Activated T-cell treated with anti-CD3 and anti-CD28 coated beads, Interleukin-2, amount 50 U/mL, for 4 hours (primary cell): Measurements from ENCODE around the gene CEP131. TPM values are rescaled to one million over a fixed set of nuclear protein-coding genes. Genes with fewer than 3 reads are reported as not detected.
"Not testable (repeated sequence)": the region's sequence is repeated elsewhere in the genome, so short reads cannot be mapped to it uniquely, and the experiment has no call there.

Source experiments
- ATAC-seq, 2 donors: fragments of 200-7000 bp; cut with Tn5 transposase; one replicate each; pipeline ENCODE4 v1.10.0; 2021
- DNase-seq: peaks from one replicate; pipeline ENCODE4 v3.0.0-alpha.2; 2020
- H3K27me3 Mint-ChIP-seq: one replicate; pipeline ENCODE4 v1.8.0; 2021; ENCODE audit warnings: low read depth, mixed read lengths
- H3K36me3 Mint-ChIP-seq: one replicate; pipeline ENCODE4 v1.8.0; 2022; ENCODE audit warnings: mixed read lengths; ENCODE audit not compliant: insufficient read depth
- H3K4me1 Mint-ChIP-seq: one replicate; pipeline ENCODE4 v1.8.0; 2021; ENCODE audit warnings: low read depth, mixed read lengths
- H3K4me3 Mint-ChIP-seq: one replicate; pipeline ENCODE4 v1.8.0; 2021; ENCODE audit warnings: mild to moderate bottlenecking, moderate library complexity, mixed read lengths
- H3K9me3 Mint-ChIP-seq: one replicate; pipeline ENCODE4 v1.8.0; 2021; ENCODE audit warnings: mixed read lengths
- total RNA-seq, 3 donors: library from RNA; stranded (reverse); gene quantifications; one replicate each; pipeline ENCODE4 v1.2.1, GENCODE V29; 2021

CEP131 gene
- total RNA-seq, 3 donors from 2014 or later = 12.3 to 12.8 (median 12.7) TPM

GRCh38 chr17:81154016-81154415, 68.7 kb downstream of the CEP131 start:
- H3K27me3 Mint-ChIP-seq, DNase-seq, H3K4me3 Mint-ChIP-seq, H3K4me1 Mint-ChIP-seq, ATAC-seq, H3K36me3 Mint-ChIP-seq, H3K9me3 Mint-ChIP-seq: not testable (repeated sequence)

GRCh38 chr17:81153340-81153803, 69.4 kb downstream of the CEP131 start:
- H3K4me1 Mint-ChIP-seq = no peaks in the 10 kb centered on the region
- no peaks in the 10 kb centered on the region for H3K36me3 Mint-ChIP-seq
- ATAC-seq (no peak), DNase-seq (no peak)
- peaks cover 4% of the 10 kb centered on the region for H3K27me3 Mint-ChIP-seq
- no peak overlapping the region for H3K4me3 Mint-ChIP-seq
- H3K9me3 Mint-ChIP-seq = no peaks in the 10 kb centered on the region

- Mint-ChIP-seq H3K27me3 (peaks cover 4% of the 10 kb centered on the region), H3K9me3 (no peaks in the 10 kb centered on the region), H3K36me3 (no peaks in the 10 kb centered on the region), H3K4me1 (no peaks in the 10 kb centered on the region), H3K4me3 (no peak overlapping the region)
- DNase-seq = no peak
- ATAC-seq = no peak
Measured at GRCh38 chr17:81152288-81152828, 70.4 kb downstream of the CEP131 start.

- DNase-seq (no peak), ATAC-seq (no peak)
- Mint-ChIP-seq H3K36me3 (no peaks in the 10 kb centered on the region), H3K4me3 (no peak overlapping the region), H3K27me3 (peaks cover 4% of the 10 kb centered on the region), H3K9me3 (no peaks in the 10 kb centered on the region), H3K4me1 (no peaks in the 10 kb centered on the region)
Measured at GRCh38 chr17:81151278-81151677, 71.5 kb downstream of the CEP131 start.

- Mint-ChIP-seq H3K9me3 (no peaks in the 10 kb centered on the region), H3K36me3 (no peaks in the 10 kb centered on the region), H3K4me1 (no peaks in the 10 kb centered on the region), H3K4me3 (no peak overlapping the region), H3K27me3 (peaks cover 4% of the 10 kb centered on the region)
- ATAC-seq = no peak
- DNase-seq = no peak
Measured at GRCh38 chr17:81150377-81151077, 72.2 kb downstream of the CEP131 start.

- no peaks in the 10 kb centered on the region for H3K9me3 Mint-ChIP-seq
- no peak for ATAC-seq
- peaks cover 4% of the 10 kb centered on the region for H3K27me3 Mint-ChIP-seq
- DNase-seq = no peak
- H3K4me3 Mint-ChIP-seq = no peak overlapping the region
- H3K4me1 Mint-ChIP-seq = no peaks in the 10 kb centered on the region
- H3K36me3 Mint-ChIP-seq = no peaks in the 10 kb centered on the region
Measured at GRCh38 chr17:81148986-81149533, 73.7 kb downstream of the CEP131 start.

- H3K4me3 Mint-ChIP-seq = no peak overlapping the region
Measured at GRCh38 chr17:81148571-81148970, 74.2 kb downstream of the CEP131 start.

GRCh38 chr17:81147701-81148100, 75.1 kb downstream of the CEP131 start:
- H3K4me1 Mint-ChIP-seq = no peaks in the 10 kb centered on the region
- no peak overlapping the region for H3K4me3 Mint-ChIP-seq
- no peaks in the 10 kb centered on the region for H3K9me3 Mint-ChIP-seq
- H3K27me3 Mint-ChIP-seq = peaks cover 4% of the 10 kb centered on the region
- H3K36me3 Mint-ChIP-seq = no peaks in the 10 kb centered on the region
- ATAC-seq (no peak), DNase-seq (no peak)

More at GRCh38 chr17:81148571-81148970, 74.2 kb downstream of the CEP131 start:
- Mint-ChIP-seq H3K36me3 (no peaks in the 10 kb centered on the region), H3K4me1 (no peaks in the 10 kb centered on the region), H3K27me3 (peaks cover 4% of the 10 kb centered on the region), H3K9me3 (no peaks in the 10 kb centered on the region)
- ATAC-seq (no peak), DNase-seq (no peak)

GRCh38 chr17:81146208-81146607, 76.6 kb downstream of the CEP131 start:
- DNase-seq, H3K4me3 Mint-ChIP-seq, H3K27me3 Mint-ChIP-seq, H3K4me1 Mint-ChIP-seq, ATAC-seq, H3K36me3 Mint-ChIP-seq, H3K9me3 Mint-ChIP-seq: not testable (repeated sequence)

- no peaks in the 10 kb centered on the region for H3K9me3 Mint-ChIP-seq
- no peaks in the 10 kb centered on the region for H3K36me3 Mint-ChIP-seq
- H3K4me3 Mint-ChIP-seq = no peak overlapping the region
- no peaks in the 10 kb centered on the region for H3K27me3 Mint-ChIP-seq
- DNase-seq (no peak), ATAC-seq (no peak)
- H3K4me1 Mint-ChIP-seq = no peaks in the 10 kb centered on the region
Measured at GRCh38 chr17:81144423-81144781, 78.4 kb downstream of the CEP131 start.

GRCh38 chr17:81143717-81144422, 78.9 kb downstream of the CEP131 start:
- Mint-ChIP-seq H3K4me3 (no peak overlapping the region), H3K36me3 (no peaks in the 10 kb centered on the region), H3K27me3 (no peaks in the 10 kb centered on the region), H3K4me1 (no peaks in the 10 kb centered on the region), H3K9me3 (no peaks in the 10 kb centered on the region)
- ATAC-seq = no peak
- DNase-seq = no peak

- DNase-seq (no peak), ATAC-seq (no peak)
- H3K27me3 Mint-ChIP-seq = no peaks in the 10 kb centered on the region
- no peak overlapping the region for H3K4me3 Mint-ChIP-seq
- no peaks in the 10 kb centered on the region for H3K36me3 Mint-ChIP-seq
- H3K4me1 Mint-ChIP-seq = no peaks in the 10 kb centered on the region
- H3K9me3 Mint-ChIP-seq = no peaks in the 10 kb centered on the region
Measured at GRCh38 chr17:81143200-81143527, 79.6 kb downstream of the CEP131 start.

GRCh38 chr17:81142301-81143199, 80.2 kb downstream of the CEP131 start:
- no peaks in the 10 kb centered on the region for H3K9me3 Mint-ChIP-seq
- peak; percentile 55 for DNase-seq
- no peaks in the 10 kb centered on the region for H3K36me3 Mint-ChIP-seq
- ATAC-seq = peak; percentile 75 to 78
- no peaks in the 10 kb centered on the region for H3K27me3 Mint-ChIP-seq
- H3K4me1 Mint-ChIP-seq = no peaks in the 10 kb centered on the region
- H3K4me3 Mint-ChIP-seq = no peak overlapping the region

- Mint-ChIP-seq H3K27me3 (no peaks in the 10 kb centered on the region), H3K36me3 (no peaks in the 10 kb centered on the region), H3K9me3 (no peaks in the 10 kb centered on the region), H3K4me1 (no peaks in the 10 kb centered on the region), H3K4me3 (no peak overlapping the region)
- DNase-seq (no peak), ATAC-seq (no peak)
Measured at GRCh38 chr17:81140695-81141094, 82.1 kb downstream of the CEP131 start.
